ENCODE data around the gene SCFD2. TPM values are rescaled to one million over a fixed set of nuclear protein-coding genes. Genes with fewer than 3 reads are reported as not detected.
"Not testable (repeated sequence)": the region's sequence is repeated elsewhere in the genome, so short reads cannot be mapped to it uniquely, and the experiment has no call there.

Gene SCFD2
- polyA plus RNA-seq, 1 donor from 2014 or later = 5.0 TPM

GRCh38 chr4:53147197-53147596, 218.7 kb downstream of the SCFD2 start:
- no peaks in the 10 kb centered on the region for H3F3A ChIP-seq (ENCODE audit: insufficient read depth, low read length, poor library complexity, severe bottlenecking)
- no peak overlapping the region for H3K9ac ChIP-seq (ENCODE audit: low read length)
- H3K27ac ChIP-seq (ENCODE audit: low read length) = no peak overlapping the region
- H3K4me3 ChIP-seq (ENCODE audit: low read length) = no peak overlapping the region
- H3K36me3 ChIP-seq (ENCODE audit: insufficient read depth, low read length) = no peaks in the 10 kb centered on the region
- no peak for TF ChIP-seq RAD21 (conservative IDR thresholded peaks at IDR 0.05)
- no peak for TF ChIP-seq SMC3 (conservative IDR thresholded peaks at IDR 0.05; ENCODE audit: poor library complexity)
- no peak for TF ChIP-seq EZH2 (IDR thresholded peaks at IDR 0.05; ENCODE audit: borderline replicate concordance, insufficient read depth, low read length, poor library complexity, severe bottlenecking)
- no peak for TF ChIP-seq EP300 (conservative IDR thresholded peaks at IDR 0.05; ENCODE audit: poor library complexity, severe bottlenecking)
- TF ChIP-seq, protein P1, sequence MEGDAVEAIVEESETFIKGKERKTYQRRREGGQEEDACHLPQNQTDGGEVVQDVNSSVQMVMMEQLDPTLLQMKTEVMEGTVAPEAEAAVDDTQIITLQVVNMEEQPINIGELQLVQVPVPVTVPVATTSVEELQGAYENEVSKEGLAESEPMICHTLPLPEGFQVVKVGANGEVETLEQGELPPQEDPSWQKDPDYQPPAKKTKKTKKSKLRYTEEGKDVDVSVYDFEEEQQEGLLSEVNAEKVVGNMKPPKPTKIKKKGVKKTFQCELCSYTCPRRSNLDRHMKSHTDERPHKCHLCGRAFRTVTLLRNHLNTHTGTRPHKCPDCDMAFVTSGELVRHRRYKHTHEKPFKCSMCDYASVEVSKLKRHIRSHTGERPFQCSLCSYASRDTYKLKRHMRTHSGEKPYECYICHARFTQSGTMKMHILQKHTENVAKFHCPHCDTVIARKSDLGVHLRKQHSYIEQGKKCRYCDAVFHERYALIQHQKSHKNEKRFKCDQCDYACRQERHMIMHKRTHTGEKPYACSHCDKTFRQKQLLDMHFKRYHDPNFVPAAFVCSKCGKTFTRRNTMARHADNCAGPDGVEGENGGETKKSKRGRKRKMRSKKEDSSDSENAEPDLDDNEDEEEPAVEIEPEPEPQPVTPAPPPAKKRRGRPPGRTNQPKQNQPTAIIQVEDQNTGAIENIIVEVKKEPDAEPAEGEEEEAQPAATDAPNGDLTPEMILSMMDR (IDR thresholded peaks at IDR 0.05; ENCODE audit: poor library complexity, severe bottlenecking) = no peak
- no peaks in the 10 kb centered on the region for H3K9me2 ChIP-seq (ENCODE audit: insufficient read depth, low read length)
- H3K9me3 ChIP-seq (ENCODE audit: low read length) = no peaks in the 10 kb centered on the region
- no peaks in the 10 kb centered on the region for H3K79me2 ChIP-seq (replicated peaks; ENCODE audit: insufficient read depth, low read length)
- no peaks in the 10 kb centered on the region for H3K27me3 ChIP-seq (ENCODE audit: insufficient read depth, low read depth, low read length)
- H4K20me1 ChIP-seq (ENCODE audit: insufficient read depth) = no peaks in the 10 kb centered on the region
- no peak overlapping the region for H3K4me2 ChIP-seq (ENCODE audit: low read length)
- H2AFZ ChIP-seq (ENCODE audit: low read depth, low read length) = no peak overlapping the region

GRCh38 chr4:53141308-53141707, 224.6 kb downstream of the SCFD2 start:
- Histone ChIP-seq H3K36me3 (ENCODE audit: insufficient read depth, low read length) (no peaks in the 10 kb centered on the region), H3K9ac (ENCODE audit: low read length) (no peak overlapping the region), H3K4me3 (ENCODE audit: low read length) (no peak overlapping the region), H3K79me2 (replicated peaks; ENCODE audit: insufficient read depth, low read length) (no peaks in the 10 kb centered on the region), H3K27ac (ENCODE audit: low read length) (no peak overlapping the region), H3K9me2 (ENCODE audit: insufficient read depth, low read length) (no peaks in the 10 kb centered on the region), H3K9me3 (ENCODE audit: low read length) (no peaks in the 10 kb centered on the region), H4K20me1 (ENCODE audit: insufficient read depth) (no peaks in the 10 kb centered on the region), H2AFZ (ENCODE audit: low read depth, low read length) (no peak overlapping the region), H3F3A (ENCODE audit: insufficient read depth, low read length, poor library complexity, severe bottlenecking) (no peaks in the 10 kb centered on the region), H3K4me2 (ENCODE audit: low read length) (no peak overlapping the region), H3K27me3 (ENCODE audit: insufficient read depth, low read depth, low read length) (no peaks in the 10 kb centered on the region)
- TF ChIP-seq, protein P1 (IDR thresholded peaks at IDR 0.05; ENCODE audit: poor library complexity, severe bottlenecking) = no peak
- TF ChIP-seq MXI1 (conservative IDR thresholded peaks at IDR 0.05; ENCODE audit: poor library complexity, severe bottlenecking) (no peak), EZH2 (IDR thresholded peaks at IDR 0.05; ENCODE audit: borderline replicate concordance, insufficient read depth, low read length, poor library complexity, severe bottlenecking) (no peak), TAF1 (IDR thresholded peaks at IDR 0.05; ENCODE audit: low read depth) (no peak), SMC3 (conservative IDR thresholded peaks at IDR 0.05; ENCODE audit: poor library complexity) (no peak)

DNA sequence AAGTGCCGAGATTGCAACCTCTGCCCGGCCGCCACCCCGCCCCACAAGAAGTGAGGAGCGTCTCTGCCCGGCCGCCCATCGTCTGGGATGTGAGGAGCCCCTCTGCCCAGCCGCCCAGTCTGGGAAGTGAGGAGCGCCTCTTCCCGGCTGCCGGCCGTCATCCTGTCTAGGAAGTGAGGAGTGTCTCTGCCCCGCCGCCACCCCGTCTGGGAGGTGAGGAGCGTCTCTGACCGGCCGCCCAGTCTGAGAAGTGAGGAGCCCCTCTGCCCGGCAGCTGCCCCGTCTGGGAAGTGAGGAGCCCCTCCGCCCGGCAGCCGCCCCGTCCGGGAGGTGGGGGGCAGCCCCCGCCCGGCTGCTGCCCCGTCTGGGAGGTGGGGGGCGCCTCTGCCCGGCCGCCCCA, 226.6 kb downstream of the SCFD2 start:
- H2AFZ ChIP-seq (ENCODE audit: low read depth, low read length); H3F3A ChIP-seq (ENCODE audit: insufficient read depth, low read length, poor library complexity, severe bottlenecking): not testable (repeated sequence)

More for the DNA sequence above, 226.6 kb downstream of the SCFD2 start:
- not testable (repeated sequence) for H3K9me2 ChIP-seq (ENCODE audit: insufficient read depth, low read length); H3K27me3 ChIP-seq (ENCODE audit: insufficient read depth, low read depth, low read length); H3K9me3 ChIP-seq (ENCODE audit: low read length); H3K4me2 ChIP-seq (ENCODE audit: low read length); H3K4me3 ChIP-seq (ENCODE audit: low read length); H3K36me3 ChIP-seq (ENCODE audit: insufficient read depth, low read length); H3K79me2 ChIP-seq (replicated peaks; ENCODE audit: insufficient read depth, low read length); H3K27ac ChIP-seq (ENCODE audit: low read length); H3K9ac ChIP-seq (ENCODE audit: low read length); H4K20me1 ChIP-seq (ENCODE audit: insufficient read depth)
